GM21786 (cell line): ENCODE results near the gene C1D.

Source experiments
- ATAC-seq: cut with Tn5 transposase; IDR thresholded peaks from one replicate; pipeline ENCODE4 v1.9.1; 2021; ENCODE audit not compliant: unreplicated experiment

Gene C1D

DNA sequence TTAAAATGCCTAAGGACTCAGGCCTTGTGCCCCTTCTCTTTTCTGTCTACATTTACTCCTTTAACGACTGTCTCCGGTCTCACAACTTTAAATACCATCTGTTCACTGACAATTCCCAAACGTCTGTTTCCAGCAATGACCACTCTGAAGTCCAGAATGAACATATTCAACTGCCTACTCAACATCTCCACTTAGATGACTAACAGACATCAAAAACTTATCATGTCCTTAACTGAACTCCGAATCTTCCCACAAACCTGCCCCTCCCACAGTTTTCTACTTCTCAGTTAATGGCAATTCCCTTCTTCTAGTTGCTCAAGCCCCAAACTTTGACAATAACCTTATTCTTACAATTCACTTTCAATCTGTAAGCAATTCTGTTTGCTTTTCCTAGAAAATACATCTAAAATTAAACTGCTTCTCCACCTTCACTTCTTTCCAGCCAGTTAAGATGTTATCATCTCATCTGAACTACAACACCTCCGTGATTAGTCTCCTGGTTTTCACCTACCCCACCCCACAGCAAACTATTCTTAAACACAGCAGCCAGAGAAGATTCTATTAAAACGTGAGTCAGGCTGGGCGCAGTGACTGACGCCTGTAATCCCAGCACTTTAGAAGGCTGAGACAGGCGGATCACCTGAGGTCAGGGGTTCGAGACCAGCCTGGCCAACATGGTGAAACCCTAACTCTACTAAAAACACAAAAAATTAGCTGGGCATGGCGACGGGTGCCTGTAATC is 2.8 kb downstream of the C1D start:
- ATAC-seq: no peak

DNA sequence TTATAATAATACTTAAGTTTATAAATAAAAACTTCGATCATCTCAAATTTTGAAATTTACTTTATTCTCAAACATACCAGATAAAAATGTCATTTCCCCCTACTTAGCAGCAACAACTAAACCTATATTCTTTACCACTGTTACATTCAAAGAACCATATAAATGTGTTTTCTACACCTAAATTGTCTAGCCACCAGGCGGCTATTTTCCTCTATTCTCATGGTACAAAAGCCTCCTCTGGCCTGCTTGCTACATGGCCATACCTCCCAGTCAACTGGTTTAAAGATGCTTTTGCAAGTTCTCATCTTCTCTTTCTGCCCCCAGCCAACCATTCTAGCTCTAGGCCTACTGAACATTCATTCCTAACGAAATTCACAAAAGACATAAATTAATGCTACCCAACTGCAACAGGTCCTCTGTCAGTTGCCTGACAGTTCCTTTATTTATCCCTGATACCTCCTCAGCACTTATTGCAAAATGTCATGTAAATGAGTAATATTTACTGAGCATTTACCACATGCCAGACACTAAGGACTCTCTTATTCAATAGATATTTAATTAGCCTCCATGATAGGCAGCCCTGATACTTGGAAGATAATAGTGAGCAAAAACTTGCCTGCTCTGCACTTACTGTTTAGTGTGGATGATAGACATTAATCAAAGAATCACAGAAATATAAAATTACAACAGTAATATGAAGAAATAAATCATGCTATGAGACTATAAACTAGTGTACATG is 5.0 kb downstream of the C1D start:
- ATAC-seq: no peak

DNA sequence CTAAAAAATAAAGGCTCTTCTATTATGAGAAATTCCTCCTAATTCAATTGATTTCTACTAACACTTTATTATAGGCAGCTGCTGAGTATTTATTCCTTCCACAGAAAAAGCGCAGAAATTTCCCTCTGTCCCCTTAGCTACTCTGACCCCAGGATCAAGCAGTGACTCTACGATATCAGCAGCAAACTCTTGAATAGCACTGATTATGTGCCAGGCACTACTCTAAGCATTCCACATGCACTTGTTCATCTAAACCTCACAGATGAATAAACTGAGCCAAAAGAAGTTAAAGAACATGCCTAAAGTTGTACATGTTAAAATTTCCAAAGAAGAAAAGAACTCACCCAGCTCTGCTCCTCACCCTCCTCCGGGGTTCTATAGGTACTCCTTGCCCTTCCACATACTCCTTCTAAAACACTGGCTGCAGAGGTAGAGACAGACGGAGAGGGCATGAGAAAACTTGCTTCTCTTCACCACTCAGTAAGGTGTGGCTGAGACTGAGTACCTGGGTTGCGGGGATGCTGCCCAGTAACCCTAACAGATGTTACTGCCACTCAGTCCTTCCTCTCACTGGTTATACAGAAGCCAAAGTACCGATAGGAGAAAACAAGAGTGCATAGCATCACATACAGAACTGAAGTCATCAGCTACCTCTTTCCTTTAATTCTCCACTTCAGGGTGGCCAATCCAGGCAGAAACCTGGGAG is 9.9 kb downstream of the C1D start:
- no peak for ATAC-seq

DNA sequence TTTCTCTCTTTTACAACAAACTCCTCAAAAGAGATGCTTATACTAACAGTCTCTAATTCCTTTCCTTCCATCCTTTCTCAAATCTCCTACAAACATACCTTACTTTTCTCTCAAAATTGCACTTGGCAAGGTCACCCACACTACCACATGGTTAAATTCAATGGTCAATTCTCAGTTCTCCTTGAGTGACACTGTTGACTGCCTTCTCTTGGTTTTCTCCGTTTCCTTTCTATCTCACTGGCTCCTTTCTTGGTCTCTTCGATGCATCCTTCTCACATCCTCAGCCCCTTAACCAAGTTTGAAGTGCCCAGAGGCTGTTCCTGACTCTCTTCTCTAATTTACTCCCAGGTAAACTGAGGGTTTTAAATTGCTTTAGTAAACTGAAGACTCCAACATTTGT is 12.5 kb downstream of the C1D start:
- ATAC-seq: no peak

GRCh38 chr2:68046642-68047240 is 16.1 kb downstream of the C1D start:
- no peak for ATAC-seq

GRCh38 chr2:68046224-68046623 is 16.6 kb downstream of the C1D start:
- ATAC-seq: no peak

GRCh38 chr2:68045342-68045741 is 17.5 kb downstream of the C1D start:
- ATAC-seq: no peak

DNA sequence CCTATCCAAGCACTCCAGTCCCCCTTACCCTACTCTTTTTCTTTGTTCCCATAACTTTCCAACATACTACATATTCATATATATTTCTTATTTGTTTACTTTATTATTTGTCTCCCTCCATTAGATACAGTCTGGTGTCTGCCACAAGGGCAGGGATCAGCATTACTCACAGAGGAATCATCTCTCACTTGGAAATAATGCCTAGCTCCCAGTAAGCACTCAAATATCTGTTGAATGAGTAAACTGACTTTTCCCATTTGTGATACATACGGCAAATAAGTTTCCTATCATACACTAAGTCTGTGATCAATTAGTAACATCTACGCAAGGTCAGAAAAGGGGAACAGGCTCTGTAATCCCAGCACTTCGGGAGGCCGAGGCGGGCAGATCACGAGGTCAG is 18.7 kb downstream of the C1D start:
- ATAC-seq: no peak

DNA sequence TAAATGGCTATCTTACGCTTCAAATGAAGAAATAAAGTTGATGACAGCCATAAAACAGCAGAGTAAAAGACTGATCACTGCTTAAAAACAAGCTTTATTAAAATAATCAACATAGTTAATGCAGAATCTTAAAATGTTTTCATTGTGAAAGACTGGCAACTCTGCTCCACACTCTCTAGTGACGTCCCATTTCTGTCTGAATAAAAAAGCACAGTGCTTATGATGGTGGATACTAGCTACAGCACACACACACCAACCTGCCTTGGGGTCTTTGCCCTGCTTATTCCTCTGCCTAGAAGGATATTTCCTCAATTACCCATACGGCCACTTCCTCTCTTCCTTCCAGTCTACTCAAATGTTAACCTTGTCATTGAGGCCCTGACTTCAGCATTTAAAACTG is 19.1 kb downstream of the C1D start:
- no peak for ATAC-seq

DNA sequence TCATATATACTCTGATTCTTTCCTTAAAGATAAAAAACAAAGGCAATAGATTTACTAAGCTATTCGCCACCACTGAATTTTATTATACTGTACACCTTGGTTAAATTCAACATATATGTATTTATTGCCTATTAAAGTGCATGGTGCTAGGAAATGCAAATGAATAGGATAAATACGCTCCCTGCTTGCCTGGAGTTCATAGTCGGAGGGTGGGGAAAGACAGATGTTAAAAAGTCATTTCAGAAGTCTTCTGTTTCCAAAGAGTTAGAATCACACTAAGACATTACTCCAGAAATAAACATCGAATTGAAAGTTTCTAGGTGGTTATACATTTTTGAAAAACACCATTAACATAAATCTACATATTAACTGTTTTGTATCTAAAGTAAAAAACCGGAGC is 19.8 kb downstream of the C1D start:
- ATAC-seq: no peak

- no peak for ATAC-seq
These were observed 21.0 kb downstream of the C1D start for GRCh38 chr2:68041704-68042245.

DNA sequence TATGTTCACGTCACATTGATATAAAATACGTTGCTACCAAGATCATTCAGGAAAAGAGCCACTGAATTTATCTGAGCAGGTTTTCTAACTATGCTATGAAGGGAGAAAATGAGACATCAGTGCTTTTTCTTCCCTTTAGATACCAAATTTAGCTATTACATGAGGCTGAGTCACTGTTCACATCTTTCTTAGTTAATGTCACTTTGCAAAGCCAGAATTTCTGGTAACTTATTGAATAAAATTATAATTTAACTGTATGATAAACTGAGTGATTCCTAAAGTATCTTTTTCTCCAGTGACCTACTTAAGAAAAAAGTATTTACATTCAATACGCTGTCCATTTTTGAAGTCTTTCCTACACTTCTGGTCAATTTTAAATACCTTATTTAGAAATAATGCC is 22.7 kb downstream of the C1D start:
- ATAC-seq: no peak

GRCh38 chr2:68039317-68039716 is 23.5 kb downstream of the C1D start:
- no peak for ATAC-seq

DNA sequence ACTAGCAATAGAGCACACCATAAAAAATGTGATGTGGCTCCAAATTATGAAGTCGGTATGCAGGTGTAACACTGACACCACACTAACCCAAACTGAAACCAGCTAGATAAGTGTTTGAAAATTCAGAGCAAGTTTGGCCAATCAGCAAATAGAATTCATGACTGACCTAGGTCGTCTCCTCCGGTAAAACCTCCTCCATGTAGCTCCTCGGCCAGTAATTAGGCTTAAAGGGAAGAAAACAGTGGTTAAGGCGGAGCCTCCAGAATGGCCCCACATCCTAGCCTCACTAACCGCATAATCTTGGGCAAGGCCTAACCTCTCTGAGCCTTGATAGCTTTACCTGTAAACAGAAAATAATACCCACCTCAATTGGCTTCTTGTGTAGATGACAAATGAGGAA is 30.1 kb downstream of the C1D start:
- ATAC-seq: no peak

DNA sequence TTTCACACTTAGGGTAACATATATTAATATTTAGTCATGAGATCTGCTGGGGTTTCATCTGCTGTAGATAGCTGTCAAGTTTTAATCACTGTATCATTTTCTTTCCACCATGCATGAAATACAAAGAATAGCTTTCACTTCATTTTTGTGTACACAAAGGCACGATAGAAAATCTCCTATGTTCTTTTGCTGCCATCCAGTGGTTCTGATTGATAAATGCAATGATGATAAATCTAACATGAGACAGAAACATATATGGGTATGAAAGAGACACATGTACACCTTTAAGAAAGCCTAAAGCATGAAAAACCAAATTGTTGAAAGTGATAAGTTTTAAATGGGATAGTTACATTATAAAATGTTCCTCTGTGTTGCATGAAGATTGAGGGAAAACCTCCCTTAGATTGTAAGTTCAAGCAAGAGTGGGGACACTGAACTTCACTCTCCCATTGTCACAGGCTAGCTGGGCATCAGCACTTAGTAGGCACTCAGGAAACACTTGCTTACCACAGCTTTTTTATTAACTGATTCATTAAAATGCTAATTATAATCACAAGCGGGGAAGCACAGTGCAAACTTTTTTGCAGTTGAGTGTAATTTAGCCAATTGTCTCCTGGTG is 31.2 kb downstream of the C1D start:
- ATAC-seq: peak; percentile 65

DNA sequence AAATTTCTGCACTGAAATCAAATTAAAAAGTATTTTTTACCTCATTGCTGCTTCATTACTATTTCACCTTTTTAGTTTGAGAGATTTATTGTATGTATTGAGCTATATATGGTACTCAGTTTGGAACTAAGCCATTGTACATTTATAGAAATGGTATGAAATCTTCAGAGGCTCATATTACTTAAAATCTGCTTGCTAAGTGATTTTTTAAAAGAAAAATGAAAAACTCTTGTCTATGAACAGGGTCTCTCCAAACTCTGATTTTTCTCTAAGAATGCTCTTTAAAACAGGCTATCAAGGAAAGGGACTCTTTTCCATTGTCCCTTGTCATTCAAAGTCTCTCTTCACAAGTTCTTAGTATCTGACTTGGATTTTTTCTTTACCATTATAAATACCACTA is 31.8 kb downstream of the C1D start:
- no peak for ATAC-seq

DNA sequence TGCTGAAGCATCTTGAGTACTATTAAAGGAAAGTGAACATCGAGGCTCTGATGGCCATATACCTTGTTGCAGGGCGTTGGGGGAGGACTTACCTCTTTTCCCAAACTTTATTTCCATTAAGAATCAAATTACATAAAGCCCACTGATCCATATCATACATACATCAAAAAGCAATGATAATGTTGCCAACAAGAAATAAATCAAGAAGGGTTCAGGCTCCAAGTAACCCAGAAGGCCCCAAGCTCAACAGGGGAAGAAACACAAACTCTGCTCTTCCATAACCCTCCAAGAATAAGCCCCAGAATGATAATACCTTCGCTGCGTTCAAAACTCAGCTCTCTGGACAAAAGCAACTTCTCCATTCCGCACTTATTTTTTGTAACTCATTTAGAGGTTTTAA is 32.3 kb downstream of the C1D start:
- ATAC-seq: no peak

DNA sequence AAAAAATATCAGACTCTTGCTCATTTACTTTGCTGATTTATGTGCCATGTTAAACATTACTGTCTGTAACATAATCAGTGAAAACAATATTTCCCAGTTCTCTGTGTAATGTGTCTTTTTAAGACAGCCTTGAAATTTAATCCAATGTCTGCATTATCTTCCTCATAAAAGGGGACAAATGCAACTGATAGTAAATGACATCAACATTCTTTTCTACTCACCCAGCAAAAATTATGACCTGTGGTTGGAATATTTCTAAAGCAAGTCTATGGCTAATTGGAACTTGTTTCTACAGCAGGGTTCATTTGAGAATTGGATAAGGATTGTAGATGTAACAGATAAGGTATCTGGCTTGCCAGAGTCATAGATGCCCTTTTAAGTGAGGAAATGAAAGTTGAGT is 34.8 kb downstream of the C1D start:
- ATAC-seq: no peak

GRCh38 chr2:68024450-68024849 is 38.4 kb downstream of the C1D start:
- ATAC-seq: no peak

DNA sequence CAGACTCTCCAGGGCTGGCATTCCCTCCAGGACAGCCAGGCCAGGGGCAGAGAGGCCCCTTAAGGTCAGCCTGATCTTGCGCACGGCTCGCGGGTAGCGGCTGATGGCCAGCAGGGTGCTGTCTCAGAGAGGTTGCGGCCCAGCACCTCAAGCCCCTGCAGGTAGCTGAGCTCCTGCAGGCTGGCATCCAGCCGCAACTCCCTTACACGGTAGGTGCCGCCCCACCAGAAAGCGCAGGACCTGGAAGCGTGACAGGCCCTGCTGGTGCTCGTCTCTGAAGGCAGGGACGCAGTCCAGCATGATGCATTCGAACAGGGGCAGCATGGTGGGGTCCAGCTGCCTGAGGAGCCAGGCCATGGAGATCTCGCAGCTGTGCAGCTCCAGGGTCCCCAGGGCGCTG is 38.9 kb downstream of the C1D start:
- no peak for ATAC-seq

GRCh38 chr2:68018727-68019126 is 44.1 kb downstream of the C1D start:
- no peak for ATAC-seq
